GM21367 (cell line): ENCODE measurements around the gene PRDM16.

Source experiments
- ATAC-seq: cut with Tn5 transposase; IDR thresholded peaks from one replicate; pipeline ENCODE4 v1.9.1; 2021; ENCODE audit not compliant: unreplicated experiment

PRDM16 gene

DNA sequence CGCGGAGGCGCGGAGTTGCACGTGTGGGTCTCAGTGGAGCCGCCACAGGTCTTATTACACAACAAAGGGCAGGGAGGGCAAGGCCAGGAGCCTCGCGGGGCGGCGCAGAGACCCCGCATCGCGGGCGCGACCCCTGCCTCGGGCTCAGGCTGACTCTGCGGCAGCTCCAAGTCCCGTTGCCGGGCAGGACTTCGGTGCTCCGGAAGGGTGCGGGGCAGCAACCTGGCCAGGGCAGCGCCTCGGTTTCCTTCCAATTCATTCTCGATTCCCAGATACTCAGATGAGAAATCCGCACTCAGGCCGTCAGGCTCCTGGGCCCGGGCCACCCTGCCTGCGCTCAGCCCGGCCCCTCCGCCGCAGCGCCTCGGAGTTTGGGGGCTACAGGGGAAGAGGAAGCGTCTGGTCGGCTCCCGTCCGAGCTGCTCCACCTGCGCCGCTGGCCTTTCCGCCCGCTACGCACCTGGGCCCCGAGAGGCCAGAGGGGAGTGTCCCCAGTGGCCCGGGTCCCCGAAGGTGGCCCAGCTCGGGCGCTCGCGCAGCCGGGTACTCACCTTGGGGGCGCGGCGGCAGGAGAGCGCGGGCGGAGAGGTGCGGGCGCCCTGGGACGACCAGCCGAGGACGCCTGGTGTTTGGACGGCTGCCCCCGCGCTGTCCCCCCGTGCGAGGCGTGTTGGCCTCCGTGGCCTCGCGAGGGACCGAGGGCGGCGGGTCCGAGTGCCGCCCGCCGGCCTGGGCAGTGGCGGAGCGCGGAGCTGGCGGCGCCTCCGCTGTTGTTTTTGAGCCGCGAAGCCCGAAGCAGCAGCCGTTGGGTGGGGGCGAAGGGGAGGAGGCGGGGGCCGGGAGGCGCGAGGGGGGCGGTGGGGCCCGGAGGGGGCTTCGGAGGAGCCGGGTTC is 1.1 kb upstream of the PRDM16 start:
- no peak for ATAC-seq

DNA sequence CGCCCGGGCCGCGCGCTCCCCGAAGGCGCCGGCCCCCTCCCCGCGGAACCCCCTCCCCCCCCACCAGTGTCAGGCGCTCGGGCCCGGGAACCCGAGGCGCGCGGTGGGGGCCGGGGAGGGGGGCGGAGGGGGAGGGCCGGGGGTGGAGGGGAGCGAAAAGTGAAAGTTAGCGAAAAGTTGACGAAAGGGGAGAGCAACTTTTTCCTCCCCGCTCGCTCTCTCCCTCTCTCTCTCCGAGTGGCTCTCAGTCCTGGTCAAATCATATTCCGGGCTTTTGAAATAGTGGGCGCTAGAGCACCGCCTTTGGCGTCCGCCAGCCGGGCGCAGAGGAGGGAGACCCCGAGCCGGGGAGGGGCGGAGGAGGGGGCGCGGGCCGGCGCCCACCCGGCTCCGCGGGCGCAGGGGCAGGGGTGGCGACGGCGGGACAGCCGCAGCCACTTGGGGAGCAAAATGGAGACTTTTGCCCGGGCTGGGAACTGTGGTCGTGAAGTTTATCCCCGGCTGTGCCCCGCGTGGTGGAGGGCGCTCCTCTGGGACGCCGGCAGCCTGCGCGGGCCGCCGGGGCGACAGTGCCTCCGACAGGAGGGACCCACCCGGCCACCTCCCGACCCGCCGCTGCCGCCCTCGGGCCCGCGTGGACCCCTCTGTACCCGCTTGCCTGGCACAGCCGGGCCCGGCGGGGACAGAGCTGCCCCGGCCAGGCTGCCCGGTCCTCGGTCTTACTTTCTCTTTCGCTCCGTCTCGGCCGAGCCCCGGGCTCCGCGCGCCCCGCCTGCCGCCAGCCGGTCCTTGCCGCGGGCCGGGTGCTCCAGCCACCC is 697 bp downstream of the PRDM16 start:
- ATAC-seq, result no peak

DNA sequence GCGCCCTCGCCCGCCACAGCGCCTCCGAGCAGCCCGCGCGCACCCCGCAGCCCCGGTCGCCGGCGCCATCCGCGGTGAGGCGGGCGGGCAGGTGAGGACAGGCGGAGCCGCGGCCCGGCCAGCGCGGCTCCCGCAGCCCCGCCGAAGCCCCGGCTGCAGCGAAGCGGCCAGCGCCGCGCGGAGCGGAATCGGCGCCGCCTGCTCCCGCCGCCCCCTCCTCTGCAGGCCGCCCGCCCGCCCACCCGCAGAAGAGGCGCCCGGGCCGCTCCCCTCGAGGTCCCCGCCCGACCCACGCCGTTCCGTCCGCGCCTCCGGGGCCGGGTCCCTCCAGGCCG is 1.3 kb downstream of the PRDM16 start:
- no peak for ATAC-seq

DNA sequence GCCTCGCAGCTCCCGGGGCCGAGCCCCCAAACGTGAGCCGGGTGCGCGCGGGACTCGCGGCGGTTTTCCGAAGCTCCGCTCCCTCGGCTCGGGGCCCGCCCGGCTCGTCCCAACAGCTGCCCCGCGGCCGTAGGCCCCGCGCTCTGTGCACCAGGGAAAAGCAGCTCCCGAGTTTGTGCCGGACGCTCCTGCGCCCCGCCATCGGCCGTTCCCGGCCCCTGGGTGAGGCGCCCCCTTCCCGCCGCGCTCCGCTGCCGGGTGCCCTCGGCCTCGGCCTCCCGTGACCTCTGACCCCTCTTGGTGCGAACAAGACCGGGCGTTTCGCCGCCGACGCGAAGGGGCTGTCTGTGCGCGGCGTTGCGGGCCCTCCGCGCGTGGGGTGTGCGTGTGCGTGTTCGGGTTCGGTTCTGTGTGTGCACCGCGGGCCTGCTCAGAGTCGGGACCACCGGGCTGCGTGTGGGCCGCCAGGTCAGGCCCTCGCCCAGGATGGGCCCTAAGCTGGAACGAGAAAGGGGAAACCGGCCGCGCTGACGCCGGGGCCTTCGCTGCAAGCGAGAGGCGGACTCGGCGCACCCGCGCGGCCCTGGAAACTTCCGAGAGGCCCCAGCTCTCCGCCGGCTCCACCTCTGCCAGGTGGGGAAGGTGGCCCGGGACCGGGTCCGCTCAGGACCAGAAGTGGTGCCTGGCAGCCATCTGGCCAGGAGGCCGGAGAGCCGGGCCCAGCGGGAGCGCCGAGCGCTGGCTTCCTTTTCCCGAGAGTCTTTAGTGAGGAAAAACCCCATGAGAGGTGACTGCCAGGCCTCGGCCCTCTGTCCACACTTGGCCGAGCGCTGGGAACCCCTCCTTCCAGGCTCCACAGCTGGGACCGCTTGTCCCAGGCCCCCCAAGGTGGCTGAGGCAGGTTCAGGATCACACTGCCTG is 1.9 kb downstream of the PRDM16 start:
- ATAC-seq, result no peak

DNA sequence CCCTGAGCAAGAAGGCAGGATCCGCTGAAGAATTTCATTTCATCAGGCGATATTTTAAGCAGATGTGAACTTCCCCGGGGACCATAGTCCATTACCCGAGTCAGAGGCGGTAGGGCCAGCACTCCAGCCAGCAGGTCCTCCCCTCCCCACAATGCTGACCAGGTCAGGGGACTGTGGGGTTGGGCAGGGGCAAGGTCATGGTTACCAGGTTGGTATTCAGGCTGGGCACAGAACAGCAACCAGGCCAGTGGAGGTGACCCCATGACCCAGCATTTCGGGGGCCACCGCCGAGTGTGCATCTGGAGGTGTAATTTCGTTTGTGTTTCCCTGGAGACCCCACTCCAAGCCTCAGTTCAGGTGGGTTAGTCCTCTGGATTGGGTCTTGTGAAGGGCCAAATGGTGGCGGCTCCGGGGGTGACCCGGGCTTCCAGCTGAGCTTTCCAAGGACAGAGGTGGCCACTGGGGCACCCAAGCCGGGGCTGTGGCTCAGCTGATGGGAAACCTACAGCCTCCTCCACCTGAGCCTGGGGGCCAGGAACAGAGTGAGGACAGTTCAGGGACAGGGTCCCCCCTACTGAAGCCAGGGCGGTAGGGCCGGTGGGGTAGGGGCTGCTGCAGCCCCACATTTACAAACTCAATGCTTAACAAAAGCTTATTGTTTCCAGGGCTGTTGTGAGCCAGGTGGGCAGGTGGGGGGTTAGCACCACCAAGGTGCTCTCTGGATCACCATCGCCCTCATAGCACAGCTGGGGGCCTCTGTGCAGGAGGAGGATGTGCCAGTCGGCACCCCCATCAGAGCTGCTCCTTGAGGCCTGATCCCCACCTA is 2.8 kb downstream of the PRDM16 start:
- ATAC-seq, result no peak

DNA sequence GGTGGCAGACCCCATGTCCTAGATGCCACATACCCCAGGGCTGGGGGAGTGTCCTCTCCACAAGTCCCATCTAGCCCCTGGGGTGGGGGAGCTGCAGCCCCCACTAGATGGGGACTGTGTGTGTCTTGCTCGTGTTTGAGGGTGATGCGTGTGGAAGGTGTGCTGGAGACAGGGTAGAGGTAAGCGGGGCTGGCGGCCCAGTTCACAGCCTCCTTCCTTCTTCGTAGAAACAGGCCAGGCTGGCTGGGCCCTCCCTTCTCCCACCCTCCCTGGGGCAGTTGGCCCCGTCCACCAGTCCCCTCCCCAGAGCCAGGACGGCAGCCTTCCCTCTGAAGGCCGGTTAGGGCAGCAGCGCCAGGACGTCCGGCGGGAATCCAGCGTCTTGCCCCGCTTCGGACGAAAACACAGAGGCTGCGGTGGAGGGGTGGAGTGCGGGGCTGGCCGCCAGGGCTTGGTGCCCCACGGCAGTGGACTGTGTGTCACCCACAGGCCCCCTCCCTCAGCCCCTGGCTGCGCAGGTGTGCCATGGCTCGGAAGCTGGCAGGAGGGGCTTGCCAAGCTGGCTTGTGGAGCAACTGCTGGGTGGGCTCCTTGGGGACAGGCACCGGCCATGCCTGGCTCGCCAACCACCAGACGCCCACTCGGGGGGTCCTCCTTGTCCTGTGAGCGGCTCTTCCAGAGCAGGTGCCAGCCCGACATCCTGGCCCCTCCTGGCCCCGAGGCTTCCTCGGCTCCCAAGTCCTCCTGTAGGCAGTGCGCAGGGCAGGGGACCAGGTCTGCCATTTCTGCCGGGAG is 3.6 kb downstream of the PRDM16 start:
- ATAC-seq, result no peak

DNA sequence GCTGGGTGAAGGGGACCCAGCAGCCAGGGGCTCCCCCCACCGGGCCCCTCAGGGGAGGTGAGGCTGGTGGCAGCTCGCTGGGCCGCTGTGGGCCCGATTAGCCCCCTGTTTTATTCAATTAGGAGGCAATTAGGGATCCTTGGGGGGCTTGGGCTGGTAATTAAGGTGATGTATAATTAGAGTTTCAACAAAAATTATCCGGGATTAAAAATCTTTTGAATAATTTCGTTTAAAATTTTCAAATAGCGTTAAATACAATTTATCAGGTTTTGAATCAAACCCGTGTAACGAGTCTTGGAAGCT is 4.1 kb downstream of the PRDM16 start:
- no peak for ATAC-seq

DNA sequence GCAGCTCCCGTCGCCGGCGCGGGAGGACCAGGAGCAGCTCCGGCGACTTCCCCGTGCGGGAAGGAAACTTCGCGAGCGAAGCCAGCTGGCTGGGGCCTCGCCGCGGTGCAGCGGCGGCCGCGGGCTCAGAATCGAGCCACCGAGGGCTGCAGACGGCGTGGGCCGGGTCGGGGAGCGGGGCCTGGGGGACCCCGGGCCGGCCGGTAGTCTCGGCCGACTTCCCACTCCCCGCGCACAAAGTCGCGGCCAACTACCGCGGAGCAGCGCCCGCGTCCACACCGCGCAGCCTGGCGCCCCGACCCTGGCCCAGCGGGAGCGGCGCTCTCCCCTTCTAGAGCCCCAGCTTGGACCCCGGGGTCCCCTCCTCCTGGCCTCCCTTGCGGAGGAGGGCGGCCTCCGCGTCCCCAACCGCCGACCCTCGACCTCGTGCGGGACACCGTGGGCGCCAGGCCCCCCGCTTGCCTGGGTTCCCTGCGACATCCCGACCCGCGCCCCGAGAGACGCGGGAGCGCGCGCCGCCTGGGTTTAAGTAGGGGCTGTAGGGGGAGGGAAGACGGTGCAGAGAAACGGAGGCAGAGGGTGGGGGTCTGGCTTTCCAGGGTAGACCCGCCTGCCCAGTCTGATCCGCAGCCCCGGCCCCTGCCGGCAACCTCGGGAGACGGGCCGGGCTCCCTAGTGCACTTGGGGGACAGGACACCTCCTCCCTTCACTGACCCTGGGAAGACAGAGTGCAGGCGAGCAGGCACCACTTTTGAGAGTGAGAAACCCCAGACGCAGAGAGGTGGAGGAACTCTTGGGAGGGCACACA is 4.7 kb downstream of the PRDM16 start:
- no peak for ATAC-seq

DNA sequence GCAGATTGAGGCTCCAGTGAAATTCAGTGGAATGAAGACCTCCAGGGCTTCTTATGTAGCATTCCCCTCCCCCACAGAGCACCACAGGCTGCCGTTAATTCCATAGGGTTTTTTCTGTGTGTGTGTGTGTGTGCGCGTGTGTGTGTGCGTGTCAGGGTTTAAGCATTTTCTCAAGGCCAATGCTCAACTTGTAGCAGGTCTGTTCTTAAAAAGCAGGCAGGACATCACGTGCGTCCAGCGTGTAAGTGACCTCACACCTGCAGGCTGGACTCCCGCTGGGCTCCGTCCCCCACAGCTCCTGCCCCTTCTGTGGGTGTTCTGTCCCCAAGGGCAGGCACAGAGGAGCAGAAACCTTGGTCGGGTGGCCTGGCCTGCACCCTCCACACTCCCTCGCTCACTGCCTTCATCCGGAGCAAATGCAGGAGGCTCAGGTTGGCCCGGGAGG is 5.3 kb downstream of the PRDM16 start:
- no peak for ATAC-seq

DNA sequence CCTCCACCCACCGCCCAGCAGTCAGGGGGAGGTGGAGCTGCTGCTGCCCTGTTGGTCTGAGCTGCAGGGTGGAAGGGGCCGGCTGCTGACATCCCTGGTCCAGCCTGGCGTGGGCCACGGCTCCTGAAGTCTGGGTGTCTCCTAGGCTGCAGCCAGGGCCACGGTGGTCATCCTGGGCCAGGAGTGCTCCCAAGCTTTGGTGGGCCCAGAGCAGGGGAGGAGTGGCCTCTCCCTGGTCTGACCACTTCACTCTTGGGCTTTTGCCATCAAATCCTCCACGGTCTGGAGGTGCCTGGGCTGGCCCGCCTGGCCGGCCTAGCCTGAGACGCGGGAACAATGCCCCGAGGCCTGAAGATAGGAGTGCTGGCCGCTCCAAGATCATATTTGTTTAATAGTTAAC is 5.8 kb downstream of the PRDM16 start:
- no peak for ATAC-seq

DNA sequence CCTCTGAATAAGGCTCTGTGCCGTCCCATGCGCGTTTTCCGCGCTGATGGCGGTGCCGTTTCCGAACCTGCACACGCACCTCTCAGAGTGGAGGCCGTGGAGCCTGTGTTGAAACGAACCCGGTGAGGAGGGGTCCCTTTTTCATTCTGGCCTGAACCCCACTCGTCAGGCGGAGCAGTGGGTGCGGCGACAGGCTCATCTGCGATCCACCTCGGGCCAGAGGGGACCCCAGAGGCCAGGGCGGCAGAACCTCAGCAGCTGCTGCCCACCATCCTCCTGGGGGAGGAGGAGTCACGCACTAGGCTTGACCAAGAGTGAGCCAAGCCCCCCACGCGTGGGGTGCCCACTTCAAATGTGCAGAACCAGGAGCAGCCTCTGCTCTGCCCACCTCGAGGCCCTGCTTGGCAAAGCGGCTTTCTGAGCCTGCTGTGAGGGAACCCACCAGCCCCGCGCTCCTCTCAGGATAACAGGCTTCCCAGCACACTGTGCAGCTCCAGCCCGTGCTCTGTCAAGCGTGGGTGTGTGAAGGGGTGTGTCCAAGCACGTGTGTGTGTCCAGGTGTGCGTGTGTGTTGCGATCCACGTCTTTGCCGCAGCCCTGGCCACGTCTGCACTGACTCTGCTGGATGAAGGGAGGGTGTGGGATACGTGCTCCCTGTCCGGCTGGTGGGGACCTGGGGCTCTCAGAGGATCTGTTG is 6.8 kb downstream of the PRDM16 start:
- ATAC-seq, result no peak

DNA sequence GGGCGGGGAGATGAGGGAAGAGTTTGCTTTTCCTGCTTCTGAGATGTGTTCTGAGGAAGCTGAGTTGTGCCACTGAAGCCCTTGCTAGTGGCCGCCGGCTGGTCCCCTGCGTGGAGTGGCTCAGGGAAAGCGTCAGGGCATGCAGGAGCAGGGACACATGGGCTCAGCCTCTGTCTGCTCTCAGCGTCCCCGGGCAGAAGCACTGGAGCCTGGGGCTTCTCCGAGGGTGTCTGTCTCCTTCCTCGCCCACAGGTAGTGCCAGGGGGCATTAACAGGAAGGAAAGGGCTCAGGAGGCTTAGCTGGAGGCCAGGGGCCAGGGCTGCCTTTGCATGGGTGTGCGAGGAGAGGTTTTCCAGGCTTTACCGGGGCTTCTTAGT is 7.3 kb downstream of the PRDM16 start:
- ATAC-seq, result no peak

DNA sequence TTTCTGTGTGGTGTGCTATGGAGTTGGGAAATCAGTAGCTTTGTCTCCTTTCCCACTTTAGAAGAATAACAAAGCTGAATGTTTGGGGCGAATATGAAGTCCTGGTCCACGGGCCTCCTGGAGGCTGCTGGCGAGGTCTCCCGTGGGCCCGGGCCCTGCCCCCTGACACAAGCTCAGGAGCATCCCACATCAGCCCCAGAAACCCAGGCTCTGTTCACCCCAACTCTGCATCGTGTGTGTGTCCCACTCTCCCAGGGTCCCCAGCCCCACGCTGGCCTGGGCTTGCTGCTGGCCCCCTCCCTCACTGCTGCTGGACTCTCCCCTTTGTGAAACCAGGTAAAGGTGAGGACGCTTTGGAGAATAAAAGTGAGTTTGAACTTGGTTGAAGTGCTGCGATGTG is 8.1 kb downstream of the PRDM16 start:
- ATAC-seq, result no peak

DNA sequence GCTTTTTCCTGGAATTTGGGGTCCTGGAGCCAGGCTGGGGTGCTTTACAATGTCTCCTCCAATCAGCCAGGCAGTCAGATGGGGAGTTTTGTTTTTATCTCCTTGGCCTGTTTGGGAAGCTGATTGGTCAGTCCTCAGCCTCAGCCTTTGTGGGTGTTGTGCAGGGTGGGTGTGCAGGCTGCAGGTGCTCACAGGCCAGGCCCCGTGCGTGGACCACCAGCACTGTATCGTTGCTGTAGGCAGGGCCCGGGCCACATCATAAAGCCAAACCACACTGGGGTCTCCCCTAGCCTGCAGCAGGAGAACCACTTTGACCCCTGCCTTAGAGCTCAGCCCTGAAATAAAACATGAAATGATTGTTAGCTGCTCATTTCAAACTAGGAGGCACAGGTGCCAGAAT is 8.6 kb downstream of the PRDM16 start:
- no peak for ATAC-seq

DNA sequence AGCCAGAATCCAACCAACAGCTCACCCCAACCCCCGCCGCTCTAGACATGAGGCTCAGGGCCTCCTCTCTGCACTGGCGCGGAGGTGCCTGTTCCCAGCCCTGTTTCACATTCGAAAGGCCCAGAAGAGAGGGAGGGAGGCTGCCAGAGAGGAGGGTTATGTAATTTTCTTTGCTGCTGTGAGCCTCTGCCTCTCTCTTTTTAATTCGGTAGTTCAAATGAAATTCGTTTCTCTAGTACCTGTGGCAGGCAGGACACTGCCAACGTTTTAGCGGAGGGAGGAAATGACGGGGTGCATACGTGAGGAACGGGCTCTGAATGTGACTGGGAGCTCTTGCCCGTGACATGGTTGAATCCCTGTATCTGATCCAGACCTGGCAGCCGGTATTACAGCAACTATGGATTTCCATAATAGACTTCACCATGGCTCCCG is 9.4 kb downstream of the PRDM16 start:
- ATAC-seq, result no peak

DNA sequence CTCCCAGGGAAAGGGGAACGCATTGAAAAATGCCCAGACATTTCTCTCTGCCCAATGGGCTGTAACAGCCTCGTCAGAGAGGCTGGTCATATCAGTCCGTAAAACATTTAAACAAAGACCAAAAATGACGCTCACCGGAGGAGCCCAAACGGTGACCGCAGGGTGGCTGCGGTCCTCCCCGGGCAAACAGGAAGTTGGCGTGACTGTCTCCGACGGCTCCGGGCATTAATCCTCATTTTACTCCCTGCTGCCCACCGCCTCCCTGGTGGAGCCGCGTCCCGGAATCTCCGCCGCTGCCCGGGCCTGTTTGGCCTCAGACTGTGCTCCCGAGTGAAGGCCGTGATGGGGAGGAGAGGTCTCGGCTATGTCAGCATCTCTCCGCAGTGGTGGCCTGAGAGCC is 9.9 kb downstream of the PRDM16 start:
- no peak for ATAC-seq

DNA sequence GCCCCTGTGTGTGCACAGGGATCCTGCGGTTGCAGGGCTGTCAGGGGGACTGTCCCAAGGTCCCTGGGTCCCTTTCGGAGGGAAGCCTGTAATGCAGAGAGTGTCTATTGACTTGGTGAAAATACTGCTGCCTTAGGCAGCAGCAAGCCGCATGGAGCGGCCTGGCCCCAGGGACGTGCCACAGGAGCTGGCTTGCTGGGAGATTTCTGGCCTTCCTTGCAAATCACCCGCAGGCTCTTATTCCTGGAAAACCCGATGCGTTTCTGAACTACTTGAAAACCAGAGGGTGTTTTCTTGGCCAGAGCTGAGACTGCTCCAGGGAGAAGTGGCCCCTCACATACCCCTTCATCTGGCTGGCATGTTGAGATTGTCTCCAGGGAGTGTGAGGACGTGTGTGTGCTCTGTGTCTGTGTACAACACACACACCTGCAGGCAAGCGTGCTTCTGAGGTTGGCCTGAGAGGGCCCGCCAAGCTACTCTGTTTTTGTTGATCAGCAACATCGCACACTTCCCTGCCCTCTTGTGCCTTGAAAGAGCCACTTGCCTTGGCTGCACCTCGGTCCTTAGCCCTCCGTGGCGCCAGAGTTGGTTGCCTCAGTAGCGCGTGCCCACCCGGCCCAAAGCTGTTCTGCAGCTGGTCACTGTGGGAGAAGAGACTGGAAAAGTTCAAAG is 10.5 kb downstream of the PRDM16 start:
- no peak for ATAC-seq
